GM20000 (cell line): ENCODE results near the gene ALKBH6.

Experiments
- DNase-seq: peaks from one replicate; pipeline ENCODE4 v3.0.0; 2012; ENCODE audit warnings: low spot score
- TF ChIP-seq, protein P1 (sequence below): IDR thresholded peaks from 2 replicates; pipeline ENCODE4 v1.5.1; 2012; ENCODE audit warnings: mild to moderate bottlenecking, control low read depth; ENCODE audit errors: extremely low read depth, missing control alignments

Gene ALKBH6

DNA sequence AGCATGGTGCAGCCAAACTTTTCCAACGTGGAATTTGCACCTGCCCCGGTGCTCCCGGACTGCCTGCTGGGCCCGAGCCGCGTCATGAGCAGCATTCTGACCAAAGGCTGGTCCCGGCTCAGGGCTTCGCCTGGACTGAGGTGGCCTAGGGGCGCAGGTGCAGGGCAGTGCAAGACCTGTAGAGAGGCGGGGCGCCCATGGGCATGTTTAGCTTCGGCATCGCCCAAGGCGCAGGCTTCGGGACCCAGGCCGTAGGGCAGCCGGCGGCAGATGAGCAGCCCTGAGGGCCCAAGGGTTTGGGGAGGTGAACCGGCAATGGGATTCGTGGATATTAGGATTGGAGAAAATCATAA is 54.1 kb downstream of the ALKBH6 start:
- DNase-seq, result no peak
- TF ChIP-seq, protein P1, sequence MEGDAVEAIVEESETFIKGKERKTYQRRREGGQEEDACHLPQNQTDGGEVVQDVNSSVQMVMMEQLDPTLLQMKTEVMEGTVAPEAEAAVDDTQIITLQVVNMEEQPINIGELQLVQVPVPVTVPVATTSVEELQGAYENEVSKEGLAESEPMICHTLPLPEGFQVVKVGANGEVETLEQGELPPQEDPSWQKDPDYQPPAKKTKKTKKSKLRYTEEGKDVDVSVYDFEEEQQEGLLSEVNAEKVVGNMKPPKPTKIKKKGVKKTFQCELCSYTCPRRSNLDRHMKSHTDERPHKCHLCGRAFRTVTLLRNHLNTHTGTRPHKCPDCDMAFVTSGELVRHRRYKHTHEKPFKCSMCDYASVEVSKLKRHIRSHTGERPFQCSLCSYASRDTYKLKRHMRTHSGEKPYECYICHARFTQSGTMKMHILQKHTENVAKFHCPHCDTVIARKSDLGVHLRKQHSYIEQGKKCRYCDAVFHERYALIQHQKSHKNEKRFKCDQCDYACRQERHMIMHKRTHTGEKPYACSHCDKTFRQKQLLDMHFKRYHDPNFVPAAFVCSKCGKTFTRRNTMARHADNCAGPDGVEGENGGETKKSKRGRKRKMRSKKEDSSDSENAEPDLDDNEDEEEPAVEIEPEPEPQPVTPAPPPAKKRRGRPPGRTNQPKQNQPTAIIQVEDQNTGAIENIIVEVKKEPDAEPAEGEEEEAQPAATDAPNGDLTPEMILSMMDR, result no peak
